Body of pancreas (tissue), 4 donors: ENCODE measurements around the gene MED10. TPM values are rescaled to one million over a fixed set of nuclear protein-coding genes. Genes with fewer than 3 reads are reported as not detected.

Experiments used
- ATAC-seq: fragments of 150-250 bp; one replicate; pipeline ENCODE4 v1.9.1; 2016
- DNase-seq, 4 donors: peaks; one replicate each; pipeline ENCODE4 v3.0.0-alpha.2; 2019
- H3K27ac ChIP-seq, 4 donors: fragments of 200-600 bp; sonication (generic); 1 replicate in 3 of 4; 2 replicates in 1 of 4; pipeline versions ENCODE4 v1.5.1 to v1.6.1; 2016 to 2019; ENCODE audit warnings: mild to moderate bottlenecking in 1 of 4, mixed read lengths in 1 of 4, moderate library complexity in 1 of 4
- H3K27me3 ChIP-seq, 2 donors: fragments of 200-600 bp; sonication (generic); one replicate each; pipeline ENCODE4 v1.6.0; 2016; ENCODE audit warnings: mild to moderate bottlenecking in 1 of 2
- H3K36me3 ChIP-seq, 2 donors: fragments of 200-600 bp; sonication (generic); replicated peaks in 1 of 2; 2 replicates each; pipeline ENCODE4 v1.5.1; 2016; ENCODE audit warnings: low read depth in 2 of 2; ENCODE audit not compliant: insufficient read depth in 1 of 2
- H3K4me1 ChIP-seq: fragments of 200-600 bp; sonication (generic); one replicate; pipeline ENCODE4 v1.6.0; 2016
- H3K4me3 ChIP-seq, 2 donors: fragments of 200-600 bp; sonication (generic); 1 replicate in 1 of 2; 2 replicates in 1 of 2; pipeline ENCODE4 v1.5.1; 2016 to 2019
- H3K9me3 ChIP-seq, 3 donors: fragments of 200-600 bp; sonication (generic); 1 replicate in 2 of 3; 2 replicates in 1 of 3; pipeline ENCODE4 v1.5.1; 2016
- POLR2A ChIP-seq, 3 donors: fragments of 450-650 bp; IDR thresholded peaks; one replicate each; pipeline ENCODE4 v1.6.1; 2016; ENCODE audit warnings: antibody characterized with exemption in 3 of 3, mild to moderate bottlenecking in 2 of 3
- WGBS, 2 donors: methylation state at CpG; one replicate each; pipeline ENCODE4 v1.1.5; 2017; 5-methylcytosine and 5-hydroxymethylcytosine counted together
- intact Hi-C: fragments of 100-400 bp; cut with DNase I; formaldehyde crosslinking; loops from one replicate; pipeline ENCODE4 v1.15.1; 2023
- total RNA-seq, 2 donors: library from RNA; depleted of rRNA; stranded (reverse); fragments of >200 nt; gene quantifications; one replicate each; pipeline ENCODE4 v1.1.0, GENCODE V29; 2016
- TF ChIP-seq, protein P1 (sequence below), 7 experiments: fragments of 450-650 bp in 4 of 7; fragments of 200-600 bp in 3 of 7; sonication (generic) in 3 of 7; IDR thresholded peaks; one replicate each; pipeline ENCODE4 v1.5.1; 2016 to 2019; ENCODE audit warnings: antibody characterized with exemption in 7 of 7

Gene MED10
- total RNA-seq, 2 donors from 2014 or later: 9.6 to 15.5 TPM

DNA sequence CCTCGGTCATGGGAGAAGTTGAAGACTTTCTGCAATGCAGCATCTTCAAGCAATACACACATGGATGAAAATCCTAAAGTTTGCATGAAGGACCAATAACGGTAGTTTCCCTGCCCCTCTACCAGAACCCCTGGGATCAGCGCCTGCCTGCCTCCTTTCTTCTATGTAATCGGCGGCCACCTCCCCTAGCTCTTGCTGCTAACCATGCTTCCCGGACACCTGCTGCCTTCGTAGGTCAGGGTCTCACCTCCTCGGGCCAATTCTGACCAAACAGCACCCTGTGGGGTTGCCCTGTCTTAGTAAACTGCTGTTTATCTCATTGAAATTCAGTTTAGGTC, 388 bp upstream of the MED10 start:
- Histone ChIP-seq H3K4me1 (peaks cover 23% of the 10 kb centered on the region), H3K27ac (peak overlapping the region in 1 of 4 donors; percentile 81), H3K36me3 (peaks cover 0 to 17% of the 10 kb centered on the region in 2 donors), H3K9me3 (no peaks in the 10 kb centered on the region), H3K27me3 (no peaks in the 10 kb centered on the region), H3K4me3 (peak overlapping the region; percentile 64 to 89)
- TF ChIP-seq, protein P1, sequence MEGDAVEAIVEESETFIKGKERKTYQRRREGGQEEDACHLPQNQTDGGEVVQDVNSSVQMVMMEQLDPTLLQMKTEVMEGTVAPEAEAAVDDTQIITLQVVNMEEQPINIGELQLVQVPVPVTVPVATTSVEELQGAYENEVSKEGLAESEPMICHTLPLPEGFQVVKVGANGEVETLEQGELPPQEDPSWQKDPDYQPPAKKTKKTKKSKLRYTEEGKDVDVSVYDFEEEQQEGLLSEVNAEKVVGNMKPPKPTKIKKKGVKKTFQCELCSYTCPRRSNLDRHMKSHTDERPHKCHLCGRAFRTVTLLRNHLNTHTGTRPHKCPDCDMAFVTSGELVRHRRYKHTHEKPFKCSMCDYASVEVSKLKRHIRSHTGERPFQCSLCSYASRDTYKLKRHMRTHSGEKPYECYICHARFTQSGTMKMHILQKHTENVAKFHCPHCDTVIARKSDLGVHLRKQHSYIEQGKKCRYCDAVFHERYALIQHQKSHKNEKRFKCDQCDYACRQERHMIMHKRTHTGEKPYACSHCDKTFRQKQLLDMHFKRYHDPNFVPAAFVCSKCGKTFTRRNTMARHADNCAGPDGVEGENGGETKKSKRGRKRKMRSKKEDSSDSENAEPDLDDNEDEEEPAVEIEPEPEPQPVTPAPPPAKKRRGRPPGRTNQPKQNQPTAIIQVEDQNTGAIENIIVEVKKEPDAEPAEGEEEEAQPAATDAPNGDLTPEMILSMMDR (IDR thresholded peaks at IDR 0.05): no peak
- no peak for TF ChIP-seq POLR2A (IDR thresholded peaks at IDR 0.05)
- no peak for DNase-seq
- WGBS, 2 donors: 8% methylated on average over 7 to 8 of the region's 8 CpGs
- intact Hi-C loops: no loop called here
- ATAC-seq: no peak

DNA sequence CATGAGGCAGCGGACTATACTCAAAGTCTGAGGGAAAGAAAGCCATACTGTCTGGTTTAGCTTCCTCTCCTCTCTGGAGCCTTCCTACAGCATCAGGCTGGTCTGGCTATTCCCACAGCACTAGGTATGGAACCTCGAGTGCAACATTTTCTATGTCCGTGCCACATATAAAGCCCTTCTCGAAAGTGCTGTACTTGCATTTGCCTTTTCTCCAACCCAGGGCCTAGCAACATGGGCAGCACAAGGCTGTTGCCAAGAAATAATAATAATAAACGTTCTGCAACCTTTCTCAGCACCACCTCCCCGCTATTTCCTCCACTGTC, 804 bp downstream of the MED10 start:
- ATAC-seq: no peak
- TF ChIP-seq, protein P1 (IDR thresholded peaks at IDR 0.05): no peak
- no peak for TF ChIP-seq POLR2A (IDR thresholded peaks at IDR 0.05)
- intact Hi-C loops: no loop called here
- 23 to 29% methylated on average over 6 of the region's 6 CpGs for WGBS, 2 donors
- Histone ChIP-seq H3K27ac (peak overlapping the region in 3 of 4 donors; percentile 50 to 81 (median 75)), H3K9me3 (no peaks in the 10 kb centered on the region), H3K4me1 (peaks cover 23% of the 10 kb centered on the region), H3K27me3 (no peaks in the 10 kb centered on the region), H3K36me3 (peaks cover 8 to 29% of the 10 kb centered on the region in 2 donors), H3K4me3 (peak overlapping the region; percentile 64 to 89)
- DNase-seq: no peak

DNA sequence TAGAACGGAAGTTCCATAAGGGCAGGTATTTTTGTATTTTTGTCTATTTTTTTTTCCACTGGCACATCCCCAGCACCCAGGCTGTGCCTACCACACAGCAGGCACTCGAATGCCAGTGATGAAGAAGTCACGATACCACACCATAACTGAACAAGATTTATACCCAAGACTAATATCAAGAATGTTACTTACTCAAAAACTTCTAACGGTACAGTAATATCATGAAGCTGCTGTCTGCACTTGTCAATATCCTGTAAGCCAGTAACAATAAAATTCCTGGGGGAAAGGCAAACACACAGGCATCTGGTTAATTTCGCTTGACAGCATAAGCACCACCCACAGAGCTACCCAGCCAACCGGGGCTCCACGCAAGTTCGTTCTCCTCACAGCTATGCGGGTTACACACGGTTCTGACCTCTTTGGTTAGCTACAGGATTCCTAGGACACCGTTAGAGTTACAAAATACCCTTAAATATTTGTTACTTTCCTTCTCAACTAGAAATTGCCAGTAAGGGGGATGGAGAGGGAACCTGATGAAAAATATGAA, 1.3 kb downstream of the MED10 start:
- peaks cover 8 to 34% of the 10 kb centered on the region in 2 donors for H3K36me3 ChIP-seq
- no peak overlapping the region for H3K27ac ChIP-seq

DNA sequence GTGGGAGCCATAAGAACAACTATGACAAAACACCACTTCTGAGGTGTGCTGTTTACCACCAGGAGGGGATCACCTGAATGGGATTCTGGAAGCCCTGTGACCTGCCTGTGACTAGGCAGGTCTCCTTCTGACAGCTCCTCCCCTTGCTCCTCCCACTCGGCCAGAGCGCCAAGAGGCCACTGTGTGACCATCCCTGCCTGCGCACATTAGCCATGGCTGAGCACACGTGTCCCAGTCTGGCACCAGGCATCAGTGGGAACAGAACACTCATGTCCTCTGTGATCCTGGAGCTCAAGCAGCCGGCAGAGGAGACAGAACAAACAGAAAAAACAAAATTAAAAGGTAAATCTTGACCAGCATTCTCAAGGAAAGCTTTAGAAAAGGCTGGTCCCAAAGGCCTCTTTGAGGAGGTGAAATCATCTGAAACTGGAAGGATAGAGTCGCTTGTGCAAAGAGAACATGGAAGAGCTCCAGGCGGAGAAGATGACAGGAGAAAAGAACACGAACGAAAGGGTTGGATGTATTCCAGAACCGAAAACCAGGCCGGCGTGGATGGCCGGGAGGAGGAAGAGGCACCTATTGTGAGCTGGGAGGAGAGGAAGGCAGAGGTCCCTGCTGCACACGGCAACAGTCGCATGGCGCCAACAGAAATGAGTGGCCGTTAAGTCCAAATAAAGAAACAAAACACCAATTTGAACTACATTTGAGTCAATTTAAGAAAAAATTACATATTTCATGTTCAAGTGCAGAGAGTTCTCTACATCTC, 5.1 kb downstream of the MED10 start:
- H3K9me3 ChIP-seq: no peaks in the 10 kb centered on the region
- H3K4me3 ChIP-seq: no peak overlapping the region
- 87 to 89% methylated on average over 17 of the region's 17 CpGs for WGBS, 2 donors
- no peak for ATAC-seq
- peaks cover 15% of the 10 kb centered on the region for H3K4me1 ChIP-seq
- H3K27ac ChIP-seq: no peak overlapping the region
- DNase-seq: no peak
- intact Hi-C loops: no loop called here
- H3K36me3 ChIP-seq: peaks cover 8 to 47% of the 10 kb centered on the region in 2 donors
- no peaks in the 10 kb centered on the region for H3K27me3 ChIP-seq
- TF ChIP-seq, protein P1 (IDR thresholded peaks at IDR 0.05): no peak
- TF ChIP-seq POLR2A (IDR thresholded peaks at IDR 0.05): no peak

More for the DNA sequence above, 1.3 kb downstream of the MED10 start:
- Histone ChIP-seq H3K4me1 (peaks cover 23% of the 10 kb centered on the region), H3K9me3 (no peaks in the 10 kb centered on the region), H3K4me3 (peak overlapping the region in 1 of 2 donors; percentile 89), H3K27me3 (no peaks in the 10 kb centered on the region)
- ATAC-seq: no peak
- 78 to 82% methylated on average over 11 of the region's 11 CpGs for WGBS, 2 donors
- intact Hi-C loops: no loop called here
- no peak for DNase-seq
- TF ChIP-seq POLR2A (IDR thresholded peaks at IDR 0.05): no peak
- TF ChIP-seq, protein P1 (IDR thresholded peaks at IDR 0.05): no peak
